HepG2 (cell line): ENCODE measurements around the gene GALNT17. TPM values are rescaled to one million over a fixed set of nuclear protein-coding genes. Genes with fewer than 3 reads are reported as not detected.

Source experiments
- ATAC-seq: fragments of 200-7000 bp; cut with Tn5 transposase; 3 replicates; pipeline ENCODE4 v1.9.1; 2020; ENCODE audit warnings: mild to moderate bottlenecking, moderate library complexity
- BruUV-seq: library from RNA; stranded (reverse); fragments of 400-500 nt; replicated peaks from 2 replicates; lab custom pipeline; 2021; lab: Mats Ljungman, UMichigan
- CTCF ChIA-PET: fragments of 300-600 bp; formaldehyde crosslinking; extraction: SDS; loops from one replicate; lab custom pipeline; 2021; ENCODE audit warnings: low total read pairs, inconsistent platforms, low intra/inter-chr PET ratio; lab: Yijun Ruan, JAX
- POLR2A ChIA-PET: fragments of 350-600 bp; sonication (Branson Sonifier 250); formaldehyde crosslinking; loops from one replicate; lab custom pipeline; 2020; ENCODE audit warnings: antibody characterized with exemption, inconsistent platforms; lab: Yijun Ruan, JAX
- DNase-seq: peaks from one replicate; pipeline ENCODE4 v3.0.0-alpha.2; 2015; ENCODE audit warnings: low spot score
- FAIRE-seq: peaks from 3 replicates; lab custom pipeline; 2011; peaks lifted over from hg19 to GRCh38; lab: Jason Lieb, UNC
- H2AFZ ChIP-seq: one replicate; pipeline ENCODE4 v1.6.1; 2011; ENCODE audit warnings: low read length, inconsistent platforms
- H3K27ac ChIP-seq: fragments of 300-600 bp; 3 replicates; pipeline ENCODE4 v1.8.0; 2011; ENCODE audit warnings: mixed run types, mild to moderate bottlenecking, mixed read lengths, low read length, inconsistent platforms; ENCODE audit not compliant: insufficient read depth; ENCODE audit errors: extremely low read length
- H3K27me3 ChIP-seq, 2 experiments: fragments of 200-600 bp in 1 of 2; 2 replicates in 1 of 2; 3 replicates in 1 of 2; pipeline versions ENCODE4 v1.6.0 to v1.8.0; 2011; ENCODE audit warnings: low read length in 2 of 2, mild to moderate bottlenecking in 2 of 2, moderate library complexity in 2 of 2, inconsistent platforms in 1 of 2; ENCODE audit not compliant: insufficient read depth in 2 of 2, control insufficient read depth in 1 of 2
- H3K36me3 ChIP-seq, 2 experiments: fragments of 200-600 bp in 1 of 2; replicated peaks in 1 of 2; 2 replicates in 1 of 2; 3 replicates in 1 of 2; pipeline versions ENCODE4 v1.5.1 to v1.8.0; 2011; ENCODE audit warnings: low read length in 2 of 2, inconsistent platforms in 1 of 2; ENCODE audit not compliant: insufficient read depth in 2 of 2, control insufficient read depth in 1 of 2
- H3K4me1 ChIP-seq: 2 replicates; pipeline ENCODE4 v1.5.1; 2012; ENCODE audit warnings: low read length, inconsistent platforms; ENCODE audit not compliant: insufficient read depth
- H3K4me2 ChIP-seq: 2 replicates; pipeline ENCODE4 v1.6.0; 2011; ENCODE audit warnings: low read depth, low read length, inconsistent platforms
- H3K4me3 ChIP-seq, 3 experiments: fragments of 200-600 bp in 1 of 3; sonication (generic), shearing (Covaris generic) in 1 of 3; replicated peaks in 1 of 3; 2 replicates each; pipeline ENCODE4 v1.5.1; 2011 to 2016; ENCODE audit warnings: low read length in 3 of 3, inconsistent platforms in 2 of 3, low read depth in 2 of 3, mild to moderate bottlenecking in 2 of 3, control low read depth in 1 of 3, mixed read lengths in 1 of 3; ENCODE audit not compliant: insufficient read depth in 1 of 3
- H3K79me2 ChIP-seq: one replicate; pipeline ENCODE4 v1.6.1; 2011; ENCODE audit warnings: low read length, inconsistent platforms; ENCODE audit not compliant: insufficient read depth
- H3K9ac ChIP-seq: 2 replicates; pipeline ENCODE4 v1.6.0; 2011; ENCODE audit warnings: mild to moderate bottlenecking, low read depth, low read length, inconsistent platforms; ENCODE audit not compliant: insufficient read depth
- H3K9me3 ChIP-seq: 2 replicates; pipeline ENCODE4 v1.5.1; 2012; ENCODE audit warnings: mild to moderate bottlenecking, low read length
- H4K20me1 ChIP-seq: 2 replicates; pipeline ENCODE4 v1.6.0; 2011; ENCODE audit warnings: inconsistent platforms, mild to moderate bottlenecking, low read length, moderate library complexity; ENCODE audit not compliant: insufficient read depth
- ARHGAP35 ChIP-seq: sonication (generic); formaldehyde crosslinking; IDR thresholded peaks from 2 replicates; pipeline ENCODE4 v1.9.0; 2022; ENCODE audit warnings: mild to moderate bottlenecking, inconsistent platforms, moderate library complexity, missing genetic modification reagents, borderline replicate concordance
- ARID2 ChIP-seq: sonication (generic); formaldehyde crosslinking; IDR thresholded peaks from 2 replicates; pipeline ENCODE4 v1.8.1; 2022; ENCODE audit warnings: mild to moderate bottlenecking, missing genetic modification reagents, borderline replicate concordance
- FOXM1 ChIP-seq: sonication (generic); formaldehyde crosslinking; IDR thresholded peaks from 2 replicates; pipeline ENCODE4 v1.5.0; 2020; ENCODE audit warnings: missing genetic modification reagents
- JDP2 ChIP-seq: sonication (generic); formaldehyde crosslinking; IDR thresholded peaks from 2 replicates; pipeline ENCODE4 v1.8.1; 2022; ENCODE audit warnings: missing genetic modification reagents, borderline replicate concordance
- JUND ChIP-seq: sonication (generic); formaldehyde crosslinking; IDR thresholded peaks from 2 replicates; pipeline ENCODE4 v1.8.0; 2022; ENCODE audit warnings: mild to moderate bottlenecking, missing genetic modification reagents
- MAX ChIP-seq: IDR thresholded peaks from 2 replicates; pipeline ENCODE4 v1.6.1; 2012; ENCODE audit warnings: inconsistent platforms
- NPAS2 ChIP-seq: sonication (generic); formaldehyde crosslinking; IDR thresholded peaks from 2 replicates; pipeline ENCODE4 v1.8.0; 2022; ENCODE audit warnings: mild to moderate bottlenecking, missing genetic modification reagents, borderline replicate concordance
- PRMT3 ChIP-seq: sonication (generic); formaldehyde crosslinking; IDR thresholded peaks from 2 replicates; pipeline ENCODE4 v1.8.1; 2022; ENCODE audit warnings: low read depth, mild to moderate bottlenecking, moderate library complexity, missing genetic modification reagents, borderline replicate concordance
- ZFP1 ChIP-seq: IDR thresholded peaks from 2 replicates; pipeline ENCODE4 v1.6.1; 2016
- ZNF3 ChIP-seq: IDR thresholded peaks from 2 replicates; pipeline ENCODE4 v1.7.0; 2017; ENCODE audit warnings: inconsistent platforms
- ZNF558 ChIP-seq: sonication (generic); formaldehyde crosslinking; IDR thresholded peaks from 2 replicates; pipeline ENCODE4 v1.9.0; 2022; ENCODE audit warnings: mild to moderate bottlenecking, missing genetic modification reagents, borderline replicate concordance
- ZNF720 ChIP-seq: sonication (generic); formaldehyde crosslinking; IDR thresholded peaks from 2 replicates; pipeline ENCODE4 v1.4.0; 2020; ENCODE audit warnings: missing genetic modification reagents
- ZZZ3 ChIP-seq: sonication (generic); formaldehyde crosslinking; IDR thresholded peaks from 2 replicates; pipeline ENCODE4 v1.4.0; 2020; ENCODE audit warnings: missing genetic modification reagents, mild to moderate bottlenecking, borderline replicate concordance
- WGBS: methylation state at CpG from one replicate; pipeline ENCODE4 v1.1.6; 2017; ENCODE audit warnings: low lambda C conversion rate; 5-methylcytosine and 5-hydroxymethylcytosine counted together
- in situ Hi-C: cut with HindIII; loops from 2 replicates; pipeline ENCODE4 v1.10.0; 2017; ENCODE audit warnings: low pct_unique_long_range_greater_than_20kb; ENCODE audit not compliant: extremely low pct_ligation_motif_present
- intact Hi-C: fragments of 100-400 bp; cut with micrococcal nuclease; formaldehyde crosslinking; loops from one replicate; pipeline ENCODE4 v1.10.0; 2022; ENCODE audit not compliant: unreplicated experiment
- polyA plus RNA-seq, 8 experiments: library from polyadenylated mRNA; depleted of rRNA in 3 of 8; stranded (reverse) in 7 of 8; unstranded in 1 of 8; fragments of >200 nt; fragmentation: Illumina TruSeq in 4 of 8; extraction: Trizol in 4 of 8; gene quantifications; 2 replicates each; pipeline versions ENCODE4 v1.2.1 to v1.2.3, GENCODE V29; 2011 to 2016; ENCODE audit warnings: low read depth in 4 of 8, missing spikeins in 1 of 8, mixed read lengths in 1 of 8; ENCODE audit not compliant: insufficient read depth in 1 of 8
- total RNA-seq, 5 experiments: library from RNA; depleted of rRNA; stranded (reverse); fragments of >200 nt; fragmentation: Illumina TruSeq; extraction: Trizol; gene quantifications; 2 replicates each; pipeline ENCODE4 v1.2.3, GENCODE V29; 2016; ENCODE audit warnings: low read depth in 1 of 5

Gene GALNT17
- total and polyA plus RNA-seq, 2 of the 13 experiments (the other 11 are each of a cell fraction or from before 2014, with no cell fraction given) = not detected

DNA sequence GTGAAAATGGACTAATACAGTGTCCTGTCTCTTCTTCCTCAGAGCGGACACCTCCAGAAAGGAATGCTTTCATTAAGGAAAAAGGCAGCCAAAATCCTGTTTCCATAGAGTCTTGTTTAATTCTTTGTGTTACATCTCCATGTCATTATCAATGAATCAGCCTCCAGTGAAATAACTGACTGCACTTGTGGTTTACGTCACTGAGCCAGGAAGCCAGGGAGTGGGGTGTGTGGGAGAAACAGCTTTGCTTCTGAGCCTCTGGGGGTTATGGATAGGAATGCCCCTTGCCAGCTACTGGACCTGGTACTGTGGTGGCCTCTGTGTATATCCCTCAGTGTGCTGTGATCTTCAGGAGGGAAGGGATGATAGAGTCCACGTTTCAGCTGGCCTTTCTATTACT is 416.8 kb downstream of the GALNT17 start:
- in situ Hi-C loops = no loop called here
- TF ChIP-seq ARHGAP35 (no peak), ZZZ3 (CRISPR knock-in tag) (no peak), PRMT3 (CRISPR knock-in tag) (no peak), MAX (no peak), FOXM1 (CRISPR knock-in tag) (no peak), ARID2 (CRISPR knock-in tag) (no peak), ZNF720 (no peak), JDP2 (CRISPR knock-in tag) (no peak), ZNF558 (CRISPR knock-in tag) (no peak), NPAS2 (CRISPR knock-in tag) (no peak), JUND (CRISPR knock-in tag) (no peak), ZFP1 (CRISPR knock-in tag) (no peak), ZNF3 (CRISPR knock-in tag) (no peak)
- TF ChIP-seq, all 625 proteins: peak for 0
- Histone ChIP-seq H3K36me3 (no peaks in the 10 kb centered on the region), H4K20me1 (no peaks in the 10 kb centered on the region), H2AFZ (no peak overlapping the region), H3K27ac (no peak overlapping the region), H3K79me2 (no peaks in the 10 kb centered on the region), H3K9ac (no peak overlapping the region), H3K27me3 (no peaks in the 10 kb centered on the region; a peak in 1 of 5 replicates), H3K9me3 (peaks cover 11% of the 10 kb centered on the region), H3K4me3 (no peak overlapping the region), H3K4me1 (no peaks in the 10 kb centered on the region), H3K4me2 (no peak overlapping the region)
- intact Hi-C loops = no loop called here
- no peak for DNase-seq
- ChIA-PET CTCF (no interaction called here), POLR2A (no interaction called here)
- no TSS peak for BruUV-seq
- ATAC-seq = no peak
- no peak for FAIRE-seq
- WGBS = 21% methylated on average over 3 of the region's 3 CpGs
